Body of pancreas (tissue), 4 donors: Measurements from ENCODE around the gene TMEM178B. TPM values are rescaled to one million over a fixed set of nuclear protein-coding genes. Genes with fewer than 3 reads are reported as not detected.
A peak's percentile ranks its signal among the peaks of the same experiment; 100 is the strongest.

Experiments
- ATAC-seq: fragments of 150-250 bp; one replicate; pipeline ENCODE4 v1.9.1; 2016
- DNase-seq, 4 donors: peaks; one replicate each; pipeline ENCODE4 v3.0.0-alpha.2; 2019
- H3K27ac ChIP-seq, 4 donors: fragments of 200-600 bp; sonication (generic); 1 replicate in 3 of 4; 2 replicates in 1 of 4; pipeline versions ENCODE4 v1.5.1 to v1.6.1; 2016 to 2019; ENCODE audit warnings: mild to moderate bottlenecking in 1 of 4, mixed read lengths in 1 of 4, moderate library complexity in 1 of 4
- H3K27me3 ChIP-seq, 2 donors: fragments of 200-600 bp; sonication (generic); one replicate each; pipeline ENCODE4 v1.6.0; 2016; ENCODE audit warnings: mild to moderate bottlenecking in 1 of 2
- H3K36me3 ChIP-seq, 2 donors: fragments of 200-600 bp; sonication (generic); replicated peaks in 1 of 2; 2 replicates each; pipeline ENCODE4 v1.5.1; 2016; ENCODE audit warnings: low read depth in 2 of 2; ENCODE audit not compliant: insufficient read depth in 1 of 2
- H3K4me1 ChIP-seq: fragments of 200-600 bp; sonication (generic); one replicate; pipeline ENCODE4 v1.6.0; 2016
- H3K4me3 ChIP-seq, 2 donors: fragments of 200-600 bp; sonication (generic); 1 replicate in 1 of 2; 2 replicates in 1 of 2; pipeline ENCODE4 v1.5.1; 2016 to 2019
- H3K9me3 ChIP-seq, 3 donors: fragments of 200-600 bp; sonication (generic); 1 replicate in 2 of 3; 2 replicates in 1 of 3; pipeline ENCODE4 v1.5.1; 2016
- POLR2A ChIP-seq, 3 donors: fragments of 450-650 bp; IDR thresholded peaks; one replicate each; pipeline ENCODE4 v1.6.1; 2016; ENCODE audit warnings: antibody characterized with exemption in 3 of 3, mild to moderate bottlenecking in 2 of 3
- WGBS, 2 donors: methylation state at CpG; one replicate each; pipeline ENCODE4 v1.1.5; 2017; 5-methylcytosine and 5-hydroxymethylcytosine counted together
- intact Hi-C: fragments of 100-400 bp; cut with DNase I; formaldehyde crosslinking; loops from one replicate; pipeline ENCODE4 v1.15.1; 2023
- total RNA-seq, 2 donors: library from RNA; depleted of rRNA; stranded (reverse); fragments of >200 nt; gene quantifications; one replicate each; pipeline ENCODE4 v1.1.0, GENCODE V29; 2016
- TF ChIP-seq, protein P1 (sequence below), 7 experiments: fragments of 450-650 bp in 4 of 7; fragments of 200-600 bp in 3 of 7; sonication (generic) in 3 of 7; IDR thresholded peaks; one replicate each; pipeline ENCODE4 v1.5.1; 2016 to 2019; ENCODE audit warnings: antibody characterized with exemption in 7 of 7

The TMEM178B gene
- total RNA-seq, 2 donors from 2014 or later: 1.0 to 11.9 TPM

DNA sequence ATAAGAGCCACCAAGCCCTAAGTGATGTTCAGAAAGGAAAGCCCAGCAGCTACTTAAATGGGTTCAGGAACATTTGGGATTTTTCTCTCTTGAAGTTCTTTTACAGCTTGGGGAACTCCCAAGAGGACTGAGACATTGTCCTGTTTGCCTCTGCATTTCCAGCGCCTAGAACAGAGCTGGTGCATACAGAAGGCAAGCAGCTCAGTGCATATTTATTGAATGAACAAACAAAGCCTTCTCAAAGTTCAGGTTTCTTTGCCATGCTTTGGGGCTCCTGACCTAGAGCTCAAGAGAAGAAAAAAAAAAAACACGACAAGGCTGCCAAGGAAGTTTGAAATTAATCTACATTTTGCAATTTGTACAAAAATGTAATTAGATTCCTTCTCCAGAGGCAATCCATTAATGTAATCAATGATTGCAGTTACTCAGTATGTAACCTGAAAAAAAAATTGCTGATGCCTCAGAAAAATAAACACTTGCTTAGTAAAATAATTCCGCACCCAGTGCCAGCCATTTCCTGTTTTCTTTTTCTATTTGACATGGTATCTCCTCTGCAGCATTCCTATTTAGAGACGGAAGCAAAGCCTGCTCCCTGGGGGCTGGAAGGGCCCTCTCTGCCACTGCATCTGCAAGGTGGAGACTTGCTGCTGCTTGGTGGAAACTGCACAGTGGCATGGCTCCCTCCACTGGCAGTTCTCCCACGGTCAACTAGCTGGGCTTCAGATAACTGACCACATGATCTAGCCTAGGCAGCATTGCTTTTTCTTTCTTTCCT, 157.3 kb downstream of the TMEM178B start:
- no peak for ATAC-seq
- H3K9me3 ChIP-seq: no peaks in the 10 kb centered on the region
- 24 to 27% methylated on average over 5 of the region's 5 CpGs for WGBS, 2 donors
- H3K4me3 ChIP-seq: no peak overlapping the region
- intact Hi-C loops: no loop called here
- no peak overlapping the region for H3K27ac ChIP-seq
- no peaks in the 10 kb centered on the region for H3K36me3 ChIP-seq
- no peaks in the 10 kb centered on the region for H3K4me1 ChIP-seq
- H3K27me3 ChIP-seq: no peaks in the 10 kb centered on the region
- no peak for TF ChIP-seq POLR2A (IDR thresholded peaks at IDR 0.05)
- TF ChIP-seq, protein P1, sequence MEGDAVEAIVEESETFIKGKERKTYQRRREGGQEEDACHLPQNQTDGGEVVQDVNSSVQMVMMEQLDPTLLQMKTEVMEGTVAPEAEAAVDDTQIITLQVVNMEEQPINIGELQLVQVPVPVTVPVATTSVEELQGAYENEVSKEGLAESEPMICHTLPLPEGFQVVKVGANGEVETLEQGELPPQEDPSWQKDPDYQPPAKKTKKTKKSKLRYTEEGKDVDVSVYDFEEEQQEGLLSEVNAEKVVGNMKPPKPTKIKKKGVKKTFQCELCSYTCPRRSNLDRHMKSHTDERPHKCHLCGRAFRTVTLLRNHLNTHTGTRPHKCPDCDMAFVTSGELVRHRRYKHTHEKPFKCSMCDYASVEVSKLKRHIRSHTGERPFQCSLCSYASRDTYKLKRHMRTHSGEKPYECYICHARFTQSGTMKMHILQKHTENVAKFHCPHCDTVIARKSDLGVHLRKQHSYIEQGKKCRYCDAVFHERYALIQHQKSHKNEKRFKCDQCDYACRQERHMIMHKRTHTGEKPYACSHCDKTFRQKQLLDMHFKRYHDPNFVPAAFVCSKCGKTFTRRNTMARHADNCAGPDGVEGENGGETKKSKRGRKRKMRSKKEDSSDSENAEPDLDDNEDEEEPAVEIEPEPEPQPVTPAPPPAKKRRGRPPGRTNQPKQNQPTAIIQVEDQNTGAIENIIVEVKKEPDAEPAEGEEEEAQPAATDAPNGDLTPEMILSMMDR (IDR thresholded peaks at IDR 0.05): peak in 4 of 7 experiments; percentile 14 to 21 (median 20)
- peak in 3 of 4 donors; percentile 31 to 53 (median 35) for DNase-seq

DNA sequence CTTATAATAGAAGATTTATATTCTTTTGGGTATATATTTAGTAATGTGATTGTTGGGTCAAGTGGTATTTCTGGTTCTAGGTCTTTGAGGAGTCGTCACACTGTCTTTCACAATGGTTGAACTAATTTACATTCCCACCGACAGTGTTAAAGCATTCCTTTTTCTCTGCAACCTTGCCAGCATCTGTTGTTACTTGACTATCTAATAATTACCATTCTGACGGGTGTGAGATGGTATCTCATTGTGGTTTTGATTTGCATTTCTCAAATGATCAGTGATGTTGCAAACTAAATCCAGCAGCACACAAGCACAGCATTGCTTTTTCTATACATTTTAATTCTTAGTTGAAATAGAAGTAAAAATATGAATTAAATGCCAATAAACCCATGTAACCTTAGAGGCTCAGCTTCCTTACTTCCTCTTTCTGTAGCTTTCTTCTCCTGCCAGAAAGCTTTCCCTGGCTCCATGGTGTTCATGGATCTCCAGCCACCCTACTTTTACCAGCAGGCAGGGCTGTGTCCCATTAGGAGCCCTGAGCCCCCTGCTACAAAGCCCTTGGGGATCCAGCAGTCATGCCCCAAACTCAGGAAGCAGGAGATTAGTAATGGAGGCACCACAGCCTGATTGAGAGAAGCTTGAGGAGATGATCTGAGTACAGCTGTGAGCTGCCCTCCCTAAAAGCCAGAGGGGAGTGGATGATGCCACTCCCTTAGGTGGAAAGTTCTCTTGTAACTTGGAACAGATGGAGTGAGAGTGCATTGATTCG, 158.6 kb downstream of the TMEM178B start:
- ATAC-seq (no peak), DNase-seq (no peak)
- no peaks in the 10 kb centered on the region for H3K27me3 ChIP-seq
- no peak overlapping the region for H3K27ac ChIP-seq
- no peaks in the 10 kb centered on the region for H3K9me3 ChIP-seq
- H3K36me3 ChIP-seq: no peaks in the 10 kb centered on the region
- 67 to 70% methylated on average over 4 of the region's 4 CpGs for WGBS, 2 donors
- no peaks in the 10 kb centered on the region for H3K4me1 ChIP-seq
- intact Hi-C loops: no loop called here
- no peak overlapping the region for H3K4me3 ChIP-seq
- no peak for TF ChIP-seq POLR2A (IDR thresholded peaks at IDR 0.05)
- TF ChIP-seq, protein P1 (IDR thresholded peaks at IDR 0.05): no peak

DNA sequence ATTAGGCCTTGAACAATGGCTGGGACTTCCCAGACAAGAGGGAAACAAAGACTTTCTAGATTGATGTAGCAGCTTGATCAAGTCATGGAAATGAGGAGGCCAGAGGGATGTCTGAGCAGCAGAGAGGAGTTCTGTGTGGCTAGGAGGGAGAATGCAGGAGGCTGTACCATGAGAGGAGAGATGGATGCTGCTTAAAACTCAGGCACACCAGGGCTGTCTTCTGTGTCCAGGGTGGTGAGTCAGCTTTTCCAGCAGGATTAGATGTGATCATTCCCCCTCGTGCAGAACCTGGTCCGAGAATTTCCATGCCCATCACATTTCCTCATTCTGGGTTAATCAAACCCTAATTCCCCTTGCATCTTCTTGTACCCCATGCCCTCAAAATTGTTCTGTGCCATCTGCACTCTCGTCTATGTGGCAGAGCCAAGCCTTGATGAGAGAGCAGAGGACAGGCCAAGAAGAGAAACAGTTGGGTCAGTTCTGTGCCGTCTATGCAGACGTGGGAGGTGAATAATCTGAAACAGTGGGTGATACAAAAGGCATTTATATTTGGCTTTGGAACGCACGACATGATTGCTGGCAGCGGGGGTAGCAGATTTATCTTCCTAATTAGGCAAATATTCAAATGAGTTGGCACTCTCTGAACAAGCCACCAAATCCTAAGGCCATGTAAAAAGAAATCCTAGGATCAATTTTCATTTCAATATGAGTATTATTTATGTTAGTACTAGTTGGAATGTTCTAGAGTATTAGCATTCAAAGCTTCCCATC, 160.7 kb downstream of the TMEM178B start:
- H3K9me3 ChIP-seq: no peaks in the 10 kb centered on the region
- WGBS, 2 donors: 75 to 82% methylated on average over 8 of the region's 8 CpGs
- no peak for TF ChIP-seq POLR2A (IDR thresholded peaks at IDR 0.05)
- TF ChIP-seq, protein P1 (IDR thresholded peaks at IDR 0.05): no peak
- intact Hi-C loops: no loop called here
- no peaks in the 10 kb centered on the region for H3K4me1 ChIP-seq
- H3K36me3 ChIP-seq: no peaks in the 10 kb centered on the region
- no peaks in the 10 kb centered on the region for H3K27me3 ChIP-seq
- ATAC-seq (no peak), DNase-seq (no peak)
- H3K27ac ChIP-seq: no peak overlapping the region
- no peak overlapping the region for H3K4me3 ChIP-seq

DNA sequence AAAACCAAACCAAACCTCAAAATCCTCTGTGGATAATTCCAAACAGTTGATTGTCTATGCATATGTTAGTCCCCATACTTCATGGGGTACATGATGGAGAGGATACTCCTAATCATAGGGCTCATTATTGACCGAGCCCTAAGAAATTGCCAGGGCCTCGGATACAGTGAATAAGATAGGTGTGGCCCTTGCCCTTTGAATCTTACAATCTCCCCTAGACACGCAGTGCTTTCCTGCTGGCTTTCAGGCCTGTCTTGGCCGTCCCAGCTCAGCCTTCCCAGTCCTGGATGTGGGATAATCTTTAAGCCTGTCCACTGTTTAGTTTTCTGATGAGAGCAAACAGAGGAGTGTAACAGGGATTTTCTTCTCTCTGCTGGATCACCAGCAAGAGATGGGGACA, 161.8 kb downstream of the TMEM178B start:
- Histone ChIP-seq H3K27me3 (no peaks in the 10 kb centered on the region), H3K27ac (no peak overlapping the region), H3K4me3 (no peak overlapping the region), H3K36me3 (no peaks in the 10 kb centered on the region), H3K9me3 (no peaks in the 10 kb centered on the region), H3K4me1 (no peaks in the 10 kb centered on the region)
- WGBS, 2 donors: 66 to 69% methylated on average over 4 of the region's 4 CpGs
- intact Hi-C loops: no loop called here
- no peak for ATAC-seq
- no peak for DNase-seq
- TF ChIP-seq, protein P1 (IDR thresholded peaks at IDR 0.05): no peak
- TF ChIP-seq POLR2A (IDR thresholded peaks at IDR 0.05): no peak
